IPS DF 6.9 (cell line): ENCODE results near the gene MEOX1.

ENCODE experiments used
- DNase-seq: peaks from one replicate; pipeline ENCODE4 v3.0.0-alpha.2; 2013; ENCODE audit warnings: low read depth, low spot score
- H3K27ac ChIP-seq: one replicate; pipeline ENCODE4 v1.5.1; 2013; ENCODE audit warnings: low read length, control low read depth
- H3K27me3 ChIP-seq: 2 replicates; pipeline ENCODE4 v1.6.1; 2013; ENCODE audit warnings: mild to moderate bottlenecking, low read length; ENCODE audit not compliant: control insufficient read depth, insufficient read depth
- H3K36me3 ChIP-seq: 2 replicates; pipeline ENCODE4 v1.6.1; 2013; ENCODE audit warnings: low read length; ENCODE audit not compliant: control insufficient read depth, insufficient read depth
- H3K4me1 ChIP-seq: 2 replicates; pipeline ENCODE4 v1.6.1; 2013; ENCODE audit warnings: low read length; ENCODE audit not compliant: control insufficient read depth, insufficient read depth
- H3K4me3 ChIP-seq: 2 replicates; pipeline ENCODE4 v1.5.1; 2013; ENCODE audit warnings: mild to moderate bottlenecking, low read length
- H3K9me3 ChIP-seq: 2 replicates; pipeline ENCODE4 v1.6.1; 2013; ENCODE audit warnings: low read length, inconsistent platforms; ENCODE audit not compliant: control insufficient read depth, insufficient read depth
- WGBS: extraction: QIAGEN DNeasy Blood & Tissue Kit; methylation state at CpG from one replicate; pipeline ENCODE4 v1.1.7; 2013; ENCODE audit warnings: mixed read lengths, missing lambda C conversion rate; ENCODE audit not compliant: insufficient read length, insufficient coverage; 5-methylcytosine and 5-hydroxymethylcytosine counted together

The MEOX1 gene

GRCh38 chr17:43597624-43598356, 63.9 kb downstream of the MEOX1 start:
- no peaks in the 10 kb centered on the region for H3K9me3 ChIP-seq
- no peak for DNase-seq
- H3K27me3 ChIP-seq, result no peaks in the 10 kb centered on the region
- H3K36me3 ChIP-seq, result no peaks in the 10 kb centered on the region
- no CpG with 5 or more reads among the region's 11 CpGs for WGBS
- H3K4me1 ChIP-seq, result 0 out of 2 replicates have a peak, but pooled peaks cover 1% of the 10 kb centered on the region
- no peak overlapping the region for H3K27ac ChIP-seq
- H3K4me3 ChIP-seq, result no peak overlapping the region

GRCh38 chr17:43595466-43595865, 66.3 kb downstream of the MEOX1 start:
- no CpG with 5 or more reads among the region's 4 CpGs for WGBS
- no peak for DNase-seq

GRCh38 chr17:43591779-43592562, 69.8 kb downstream of the MEOX1 start:
- DNase-seq, result no peak
- Histone ChIP-seq H3K4me1 (no peaks in the 10 kb centered on the region; the same call in 1 of the 2 replicates), H3K36me3 (no peaks in the 10 kb centered on the region), H3K4me3 (no peak overlapping the region), H3K27ac (no peak overlapping the region), H3K9me3 (no peaks in the 10 kb centered on the region), H3K27me3 (no peaks in the 10 kb centered on the region)
- WGBS, result no CpG with 5 or more reads among the region's 28 CpGs

More at GRCh38 chr17:43595466-43595865, 66.3 kb downstream of the MEOX1 start:
- no peaks in the 10 kb centered on the region for H3K27me3 ChIP-seq
- H3K9me3 ChIP-seq, result no peaks in the 10 kb centered on the region
- no peak overlapping the region for H3K4me3 ChIP-seq
- H3K36me3 ChIP-seq, result no peaks in the 10 kb centered on the region
- H3K4me1 ChIP-seq, result peaks cover 1% of the 10 kb centered on the region; the same call in 1 of the 2 replicates
- no peak overlapping the region for H3K27ac ChIP-seq

GRCh38 chr17:43591001-43591400, 70.7 kb downstream of the MEOX1 start:
- Histone ChIP-seq H3K4me3 (no peak overlapping the region), H3K27ac (no peak overlapping the region), H3K4me1 (no peaks in the 10 kb centered on the region; the same call in 1 of the 2 replicates), H3K27me3 (no peaks in the 10 kb centered on the region), H3K36me3 (no peaks in the 10 kb centered on the region), H3K9me3 (no peaks in the 10 kb centered on the region)
- no peak for DNase-seq
- no CpG with 5 or more reads among the region's 3 CpGs for WGBS
